Activated CD4-positive, alpha-beta memory T cell treated with anti-CD3 and anti-CD28 coated beads for 36 hours (primary cell): ENCODE data around the gene ERI2. TPM values are rescaled to one million over a fixed set of nuclear protein-coding genes. Genes with fewer than 3 reads are reported as not detected.
"Not testable (repeated sequence)": the region's sequence is repeated elsewhere in the genome, so short reads cannot be mapped to it uniquely, and the experiment has no call there.

Source experiments
- CTCF ChIA-PET: fragments of 350-600 bp; sonication (Branson Sonifier 250); formaldehyde crosslinking; loops from one replicate; lab custom pipeline; 2021; ENCODE audit warnings: antibody characterized with exemption, inconsistent platforms; lab: Charles Lee
- POLR2A ChIA-PET: fragments of 350-600 bp; sonication (Branson Sonifier 250); formaldehyde crosslinking; loops from one replicate; lab custom pipeline; 2021; ENCODE audit warnings: antibody characterized with exemption; lab: Charles Lee
- DNase-seq: peaks from one replicate; pipeline ENCODE4 v3.0.0-alpha.2; 2020
- H3K27ac Mint-ChIP-seq: one replicate; pipeline ENCODE4 v1.8.0; 2021; ENCODE audit warnings: mixed read lengths
- H3K27me3 Mint-ChIP-seq: one replicate; pipeline ENCODE4 v1.8.0; 2021; ENCODE audit warnings: mixed read lengths
- H3K36me3 Mint-ChIP-seq: one replicate; pipeline ENCODE4 v1.8.0; 2021; ENCODE audit warnings: mixed read lengths
- H3K4me1 Mint-ChIP-seq: one replicate; pipeline ENCODE4 v1.8.0; 2021; ENCODE audit warnings: low read depth, mixed read lengths
- H3K4me3 Mint-ChIP-seq: one replicate; pipeline ENCODE4 v1.8.0; 2021; ENCODE audit warnings: mild to moderate bottlenecking, mixed read lengths
- H3K9me3 Mint-ChIP-seq: one replicate; pipeline ENCODE4 v1.8.0; 2021; ENCODE audit warnings: mixed read lengths
- intact Hi-C: fragments of 100-400 bp; cut with micrococcal nuclease; formaldehyde crosslinking; loops from one replicate; pipeline ENCODE4 v1.15.1; 2023
- total RNA-seq, 2 experiments: library from RNA; stranded (reverse); gene quantifications; one replicate each; pipeline ENCODE4 v1.2.3, GENCODE V29; 2021

ERI2 gene
- total RNA-seq, 2 experiments from 2014 or later = 19.8 to 25.0 TPM

GRCh38 chr16:20812510-20812909, 6.2 kb upstream of the ERI2 start:
- no peak for DNase-seq
- Mint-ChIP-seq H3K36me3 (peaks cover 27% of the 10 kb centered on the region), H3K27ac (no peak overlapping the region), H3K27me3 (no peaks in the 10 kb centered on the region), H3K4me3 (no peak overlapping the region), H3K9me3 (no peaks in the 10 kb centered on the region), H3K4me1 (peaks cover 9% of the 10 kb centered on the region)
- CTCF ChIA-PET = interaction anchor here (1.1 kb wide), 1 partner anchor 38 kb away, joined by 3 read pairs; no protein-coding TSS in a partner anchor
- intact Hi-C loops = no loop called here
- POLR2A ChIA-PET = no interaction called here

GRCh38 chr16:20811889-20812439, 5.7 kb upstream of the ERI2 start:
- CTCF ChIA-PET = interaction anchor here (0.9 to 1.1 kb wide), 3 partner anchors 14 to 38 kb away, joined by 3 read pairs; no protein-coding TSS in a partner anchor

DNA sequence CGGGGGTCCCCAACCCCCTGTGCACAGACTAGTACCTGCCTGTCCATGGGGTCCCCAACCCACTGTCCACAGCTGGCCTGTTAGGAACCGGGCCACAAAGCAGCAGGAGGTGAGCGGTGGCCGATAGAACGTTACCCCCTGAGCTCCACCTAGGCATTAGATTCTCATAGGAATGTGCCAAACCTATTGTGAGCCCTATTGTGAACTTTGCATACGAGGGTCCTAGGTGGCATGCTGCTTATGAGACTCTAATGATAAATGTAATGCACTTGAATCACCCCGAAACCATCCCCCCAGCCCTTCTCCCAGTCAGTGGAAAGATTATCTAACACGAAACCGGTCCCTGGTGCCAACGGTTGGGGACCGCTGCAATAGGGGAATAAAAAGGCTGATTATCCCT, 1.6 kb upstream of the ERI2 start:
- Mint-ChIP-seq H3K27ac (peak overlapping the region; percentile 94), H3K9me3 (no peaks in the 10 kb centered on the region), H3K27me3 (no peaks in the 10 kb centered on the region), H3K4me3 (peak overlapping the region; percentile 96), H3K36me3 (peaks cover 8% of the 10 kb centered on the region), H3K4me1 (peaks cover 8% of the 10 kb centered on the region)
- DNase-seq = no peak
- intact Hi-C loops = loop anchor here (2.0 to 10.0 kb wide), 4 partner anchors 39 to 97 kb away; partner anchors contain the start of genes DCUN1D3, LYRM1 and THUMPD1
- CTCF ChIA-PET = no interaction called here
- POLR2A ChIA-PET = no interaction called here

More at GRCh38 chr16:20811889-20812439, 5.7 kb upstream of the ERI2 start:
- POLR2A ChIA-PET = no interaction called here
- no peak overlapping the region for H3K4me3 Mint-ChIP-seq
- no peaks in the 10 kb centered on the region for H3K27me3 Mint-ChIP-seq
- peaks cover 9% of the 10 kb centered on the region for H3K4me1 Mint-ChIP-seq
- peaks cover 27% of the 10 kb centered on the region for H3K36me3 Mint-ChIP-seq
- no peak overlapping the region for H3K27ac Mint-ChIP-seq
- intact Hi-C loops = no loop called here
- no peaks in the 10 kb centered on the region for H3K9me3 Mint-ChIP-seq
- DNase-seq = no peak

- not testable (repeated sequence) for DNase-seq, H3K27me3 Mint-ChIP-seq, H3K4me1 Mint-ChIP-seq, H3K9me3 Mint-ChIP-seq
- H3K27ac Mint-ChIP-seq = peak overlapping the region; percentile 94
- ChIA-PET CTCF (interaction anchor here (0.7 to 1.5 kb wide), 5 partner anchors 15 to 279 kb away, joined by 3 to 5 read pairs (median 4); no protein-coding TSS in a partner anchor), POLR2A (interaction anchor here (1.1 kb wide), 2 partner anchors 42 to 64 kb away, joined by 3 read pairs; partner anchors contain the start of genes ACSM3 and THUMPD1)
- H3K36me3 Mint-ChIP-seq = peaks cover 11% of the 10 kb centered on the region
- H3K4me3 Mint-ChIP-seq = peak overlapping the region; percentile 96
- intact Hi-C loops = loop anchor here (1.0 to 10.0 kb wide), 5 partner anchors 42 to 99 kb away; partner anchors contain the start of genes DCUN1D3, LYRM1 and THUMPD1
These were observed 546 bp downstream of the ERI2 start for GRCh38 chr16:20805684-20806167.

GRCh38 chr16:20803561-20804214, 2.6 kb downstream of the ERI2 start:
- Mint-ChIP-seq H3K4me3 (no peak overlapping the region), H3K27ac (no peak overlapping the region), H3K4me1 (peaks cover 15% of the 10 kb centered on the region), H3K36me3 (peaks cover 15% of the 10 kb centered on the region), H3K27me3 (no peaks in the 10 kb centered on the region), H3K9me3 (no peaks in the 10 kb centered on the region)
- ChIA-PET POLR2A (no interaction called here), CTCF (interaction anchor here (1.2 kb wide), 1 partner anchor 47 kb away, joined by 4 read pairs; no protein-coding TSS in a partner anchor)
- no peak for DNase-seq
- intact Hi-C loops = loop anchor here (5.0 to 10.0 kb wide), 2 partner anchors 101 to 144 kb away; partner anchors contain the start of genes DCUN1D3 and LYRM1

GRCh38 chr16:20803192-20803560, 3.1 kb downstream of the ERI2 start:
- Mint-ChIP-seq H3K4me1 (peaks cover 20% of the 10 kb centered on the region), H3K9me3 (no peaks in the 10 kb centered on the region), H3K4me3 (no peak overlapping the region), H3K27ac (no peak overlapping the region), H3K27me3 (no peaks in the 10 kb centered on the region), H3K36me3 (peaks cover 13% of the 10 kb centered on the region)
- intact Hi-C loops = loop anchor here (5.0 to 10.0 kb wide), 2 partner anchors 102 to 144 kb away; partner anchors contain the start of genes DCUN1D3 and LYRM1
- DNase-seq = no peak
- ChIA-PET POLR2A (no interaction called here), CTCF (interaction anchor here (1.2 kb wide), 1 partner anchor 48 kb away, joined by 4 read pairs; no protein-coding TSS in a partner anchor)

DNA sequence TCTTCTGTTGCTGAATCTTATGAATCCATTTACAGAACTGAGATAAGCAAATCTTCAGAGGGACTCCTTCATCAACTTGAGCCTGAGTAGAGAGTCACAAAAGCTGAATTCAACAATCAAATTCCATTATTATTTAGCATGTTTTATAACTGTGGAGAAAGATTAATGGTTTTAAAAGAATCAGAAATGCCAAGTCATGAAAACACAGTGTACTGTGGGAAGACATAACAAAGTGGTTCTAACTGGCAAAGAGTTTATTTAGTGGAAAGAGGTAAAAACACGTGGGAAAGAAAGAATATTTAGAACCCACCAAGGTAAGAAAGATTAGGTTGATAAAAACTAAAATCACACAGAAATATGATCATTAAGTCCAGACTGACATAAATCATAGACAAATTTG, 5.0 kb downstream of the ERI2 start:
- Mint-ChIP-seq H3K27ac (no peak overlapping the region), H3K4me3 (no peak overlapping the region), H3K9me3 (no peaks in the 10 kb centered on the region), H3K4me1 (peaks cover 21% of the 10 kb centered on the region), H3K36me3 (peaks cover 13% of the 10 kb centered on the region), H3K27me3 (no peaks in the 10 kb centered on the region)
- intact Hi-C loops = loop anchor here (5.0 to 10.0 kb wide), 2 partner anchors 104 to 146 kb away; partner anchors contain the start of genes DCUN1D3 and LYRM1
- CTCF ChIA-PET = no interaction called here
- no peak for DNase-seq
- POLR2A ChIA-PET = no interaction called here

- Mint-ChIP-seq H3K27me3 (no peaks in the 10 kb centered on the region), H3K4me1 (peaks cover 17% of the 10 kb centered on the region), H3K36me3 (peaks cover 13% of the 10 kb centered on the region), H3K27ac (no peak overlapping the region), H3K4me3 (no peak overlapping the region), H3K9me3 (no peaks in the 10 kb centered on the region)
- POLR2A ChIA-PET = no interaction called here
- intact Hi-C loops = no loop called here
- CTCF ChIA-PET = no interaction called here
- DNase-seq = no peak
These were observed 6.7 kb downstream of the ERI2 start for GRCh38 chr16:20799599-20799998.

- Mint-ChIP-seq H3K4me3 (no peak overlapping the region), H3K36me3 (peaks cover 13% of the 10 kb centered on the region), H3K9me3 (no peaks in the 10 kb centered on the region), H3K27ac (peak overlapping the region; percentile 38), H3K27me3 (no peaks in the 10 kb centered on the region), H3K4me1 (peaks cover 17% of the 10 kb centered on the region)
- ChIA-PET POLR2A (no interaction called here), CTCF (no interaction called here)
- intact Hi-C loops = no loop called here
- no peak for DNase-seq
These were observed 7.9 kb downstream of the ERI2 start for GRCh38 chr16:20798364-20798763.

DNA sequence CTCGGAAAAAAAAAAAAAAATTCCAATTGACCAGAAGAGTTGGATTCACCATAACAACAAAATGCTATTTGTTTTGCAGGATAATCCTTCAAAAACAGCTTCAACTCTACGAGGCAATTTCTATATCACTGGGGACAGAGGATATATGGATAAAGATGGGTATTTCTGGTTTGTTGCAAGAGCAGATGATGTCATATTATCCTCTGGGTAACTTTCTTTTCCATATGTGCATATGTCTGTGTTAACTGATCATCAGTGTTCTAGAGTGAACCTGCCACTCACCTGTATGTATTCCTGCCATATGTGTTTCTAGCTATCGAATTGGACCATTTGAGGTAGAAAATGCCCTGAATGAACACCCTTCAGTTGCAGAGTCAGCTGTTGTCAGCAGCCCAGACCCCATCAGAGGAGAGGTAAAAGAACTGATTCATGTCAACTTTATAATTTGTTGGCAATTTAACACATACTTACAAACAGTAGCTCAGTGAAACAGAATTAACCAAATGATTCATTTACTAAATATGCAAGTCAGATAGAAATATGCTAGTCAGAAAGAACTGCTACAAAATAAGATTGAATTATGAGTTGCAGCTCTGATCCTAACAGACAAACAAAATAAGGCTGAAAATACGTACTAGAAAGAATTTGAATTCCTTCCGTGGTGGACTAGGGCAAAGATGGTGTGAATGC, 14.2 kb downstream of the ERI2 start:
- ChIA-PET POLR2A (no interaction called here), CTCF (interaction anchor here (0.7 to 1.1 kb wide), 2 partner anchors 17 to 26 kb away, joined by 3 to 5 read pairs; no protein-coding TSS in a partner anchor)
- Mint-ChIP-seq H3K9me3 (no peaks in the 10 kb centered on the region), H3K4me1 (no peaks in the 10 kb centered on the region), H3K27ac (no peak overlapping the region), H3K27me3 (no peaks in the 10 kb centered on the region), H3K4me3 (no peak overlapping the region), H3K36me3 (peaks cover 2% of the 10 kb centered on the region)
- intact Hi-C loops = no loop called here
- DNase-seq = no peak

GRCh38 chr16:20789130-20789529, 17.1 kb downstream of the ERI2 start:
- Mint-ChIP-seq H3K27me3 (no peaks in the 10 kb centered on the region), H3K4me3 (no peak overlapping the region), H3K4me1 (no peaks in the 10 kb centered on the region), H3K36me3 (no peaks in the 10 kb centered on the region), H3K27ac (no peak overlapping the region), H3K9me3 (no peaks in the 10 kb centered on the region)
- ChIA-PET CTCF (interaction anchor here (1.0 kb wide), 1 partner anchor 14 kb away, joined by 3 read pairs; no protein-coding TSS in a partner anchor), POLR2A (no interaction called here)
- no peak for DNase-seq
- intact Hi-C loops = no loop called here
